NCI-H1417 (cell line): Measurements from ENCODE around the gene GUCY1B1.

Experiments used
- DNase-seq, 3 experiments: peaks; one replicate each; lab custom pipeline; 2025; lab: John Stamatoyannopoulos, UW

GUCY1B1 gene

GRCh38 chr4:155799794-155800123 is 40.9 kb downstream of the GUCY1B1 start:
- DNase-seq, result no peak

GRCh38 chr4:155800685-155801343 is 42.0 kb downstream of the GUCY1B1 start:
- DNase-seq, result no peak

- no peak for DNase-seq
These were observed 43.6 kb downstream of the GUCY1B1 start for GRCh38 chr4:155802190-155802959.

GRCh38 chr4:155805016-155805415 is 46.2 kb downstream of the GUCY1B1 start:
- no peak for DNase-seq

- DNase-seq, result no peak
These were observed 48.2 kb downstream of the GUCY1B1 start for GRCh38 chr4:155807021-155807420.

- peak; percentile 17 to 88 (median 43) for DNase-seq
These were observed 51.0 kb downstream of the GUCY1B1 start for GRCh38 chr4:155809835-155810234.

- DNase-seq, result no peak
These were observed 52.3 kb downstream of the GUCY1B1 start for GRCh38 chr4:155811083-155811482.

GRCh38 chr4:155818639-155819038 is 59.8 kb downstream of the GUCY1B1 start:
- no peak for DNase-seq

- no peak for DNase-seq
These were observed 60.2 kb downstream of the GUCY1B1 start for GRCh38 chr4:155819066-155819465.

GRCh38 chr4:155820887-155821518 is 62.2 kb downstream of the GUCY1B1 start:
- DNase-seq, result no peak

- DNase-seq, result no peak
These were observed 63.8 kb downstream of the GUCY1B1 start for GRCh38 chr4:155822572-155822971.

GRCh38 chr4:155828628-155829027 is 69.8 kb downstream of the GUCY1B1 start:
- no peak for DNase-seq

GRCh38 chr4:155832664-155833063 is 73.8 kb downstream of the GUCY1B1 start:
- no peak for DNase-seq

GRCh38 chr4:155837203-155837796 is 78.5 kb downstream of the GUCY1B1 start:
- no peak for DNase-seq

- DNase-seq, result no peak
These were observed 83.3 kb downstream of the GUCY1B1 start for GRCh38 chr4:155842080-155842479.

GRCh38 chr4:155846929-155847328 is 88.1 kb downstream of the GUCY1B1 start:
- DNase-seq, result no peak

- DNase-seq, result no peak
These were observed 90.2 kb downstream of the GUCY1B1 start for GRCh38 chr4:155849042-155849441.

GRCh38 chr4:155853189-155853588 is 94.4 kb downstream of the GUCY1B1 start:
- no peak for DNase-seq

- no peak for DNase-seq
These were observed 95.9 kb downstream of the GUCY1B1 start for GRCh38 chr4:155854582-155855226.

- no peak for DNase-seq
These were observed 97.1 kb downstream of the GUCY1B1 start for GRCh38 chr4:155855897-155856296.
